ENCODE measurements around the gene CUX1.

CUX1 gene

DNA sequence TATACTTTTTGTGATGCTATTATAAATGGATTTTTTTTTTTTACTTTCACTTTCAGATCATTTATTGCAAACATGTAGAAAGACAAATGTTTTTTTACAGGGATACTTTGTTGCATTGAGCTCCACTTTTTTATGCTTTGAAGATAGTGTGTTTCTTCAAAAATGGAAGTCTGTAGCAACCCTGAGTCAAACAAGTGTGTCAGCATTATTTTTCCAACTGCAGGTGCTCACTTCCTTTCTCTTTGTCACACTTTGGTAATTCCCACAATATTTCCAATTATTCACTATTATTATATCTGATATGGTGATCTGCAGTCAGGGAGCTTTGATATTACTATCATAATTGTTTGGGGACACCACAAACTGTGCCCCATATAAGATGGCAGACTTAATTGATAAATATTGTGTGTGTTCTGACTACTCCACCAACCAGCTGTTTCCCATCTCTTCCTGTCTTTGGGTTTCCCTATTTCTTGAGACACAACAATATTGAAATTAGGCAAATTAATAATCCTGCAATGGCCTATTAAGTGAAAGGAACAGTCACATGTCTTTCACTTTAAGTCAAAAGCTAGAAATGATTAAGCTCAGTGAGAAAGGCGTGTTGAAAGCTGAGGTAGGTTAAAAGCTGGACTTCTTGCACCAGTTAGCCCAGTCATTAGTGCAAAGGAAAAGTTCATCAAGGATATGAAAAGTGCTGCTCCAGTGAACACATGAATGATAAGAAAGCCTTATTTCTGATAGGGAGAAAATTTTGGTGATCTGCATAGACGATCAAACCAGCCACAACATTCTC, 238.0 kb downstream of the CUX1 start:
- no peaks in the 10 kb centered on the region for H3K27me3 ChIP-seq (replicated peaks; ENCODE audit: insufficient read depth, low read length)
- no peaks in the 10 kb centered on the region for H3K36me3 ChIP-seq (replicated peaks; ENCODE audit: insufficient read depth, low read length)
- H3K9ac ChIP-seq (ENCODE audit: low read length): no peak overlapping the region
- no peak overlapping the region for H3K27ac ChIP-seq (ENCODE audit: low read length)
- H3F3A ChIP-seq (ENCODE audit: insufficient read depth, low read length): no peaks in the 10 kb centered on the region
- H3K4me3 ChIP-seq (ENCODE audit: low read length): no peak overlapping the region
- H2AFZ ChIP-seq (ENCODE audit: low read length): no peak overlapping the region
- no peaks in the 10 kb centered on the region for H3K9me3 ChIP-seq (replicated peaks; ENCODE audit: insufficient read depth, low read length)
- H3K4me1 ChIP-seq (ENCODE audit: low read length): 0 out of 2 replicates have a peak, but pooled peaks cover 11% of the 10 kb centered on the region
- H3K4me2 ChIP-seq (ENCODE audit: low read depth, low read length): no peak overlapping the region
- no peaks in the 10 kb centered on the region for H3K9me2 ChIP-seq (replicated peaks; ENCODE audit: insufficient read depth, low read length)
- TF ChIP-seq, protein P1, sequence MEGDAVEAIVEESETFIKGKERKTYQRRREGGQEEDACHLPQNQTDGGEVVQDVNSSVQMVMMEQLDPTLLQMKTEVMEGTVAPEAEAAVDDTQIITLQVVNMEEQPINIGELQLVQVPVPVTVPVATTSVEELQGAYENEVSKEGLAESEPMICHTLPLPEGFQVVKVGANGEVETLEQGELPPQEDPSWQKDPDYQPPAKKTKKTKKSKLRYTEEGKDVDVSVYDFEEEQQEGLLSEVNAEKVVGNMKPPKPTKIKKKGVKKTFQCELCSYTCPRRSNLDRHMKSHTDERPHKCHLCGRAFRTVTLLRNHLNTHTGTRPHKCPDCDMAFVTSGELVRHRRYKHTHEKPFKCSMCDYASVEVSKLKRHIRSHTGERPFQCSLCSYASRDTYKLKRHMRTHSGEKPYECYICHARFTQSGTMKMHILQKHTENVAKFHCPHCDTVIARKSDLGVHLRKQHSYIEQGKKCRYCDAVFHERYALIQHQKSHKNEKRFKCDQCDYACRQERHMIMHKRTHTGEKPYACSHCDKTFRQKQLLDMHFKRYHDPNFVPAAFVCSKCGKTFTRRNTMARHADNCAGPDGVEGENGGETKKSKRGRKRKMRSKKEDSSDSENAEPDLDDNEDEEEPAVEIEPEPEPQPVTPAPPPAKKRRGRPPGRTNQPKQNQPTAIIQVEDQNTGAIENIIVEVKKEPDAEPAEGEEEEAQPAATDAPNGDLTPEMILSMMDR (IDR thresholded peaks at IDR 0.05; ENCODE audit: low read length): no peak
- TF ChIP-seq EZH2phosphoT487 (IDR thresholded peaks at IDR 0.05; ENCODE audit: low read length) (no peak), EZH2 (optimal IDR thresholded peaks at IDR 0.05; ENCODE audit: low read depth, low read length) (no peak)
- no peaks in the 10 kb centered on the region for H4K20me1 ChIP-seq (ENCODE audit: insufficient read depth, low read length)
- peaks cover 5% of the 10 kb centered on the region; the same call in 1 of the 2 replicates for H3K79me2 ChIP-seq (ENCODE audit: low read length)
- DNase-seq: no peak

DNA sequence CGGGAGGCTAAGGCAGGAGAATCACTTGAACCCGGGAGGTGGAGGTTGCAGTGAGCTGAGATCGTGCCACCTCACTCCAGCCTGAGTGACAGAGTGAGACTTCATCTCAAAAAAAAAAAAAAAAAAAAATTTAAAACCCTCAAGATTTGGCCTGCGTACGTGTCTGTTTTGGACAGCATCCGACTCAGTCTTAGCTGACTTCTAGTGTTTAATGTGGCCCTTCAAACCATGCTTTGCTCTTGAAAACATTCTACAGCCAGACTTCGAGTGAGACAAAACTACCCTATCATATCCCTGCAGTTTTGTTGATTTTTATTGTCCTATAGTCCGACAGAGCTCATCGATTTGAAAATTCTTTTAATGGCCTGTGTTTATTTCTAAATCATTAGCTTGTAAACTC, 242.1 kb downstream of the CUX1 start:
- DNase-seq: no peak
- no peak overlapping the region for H2AFZ ChIP-seq (ENCODE audit: low read length)
- H3K4me2 ChIP-seq (ENCODE audit: low read depth, low read length): no peak overlapping the region
- no peaks in the 10 kb centered on the region for H3F3A ChIP-seq (ENCODE audit: insufficient read depth, low read length)
- H3K4me3 ChIP-seq (ENCODE audit: low read length): no peak overlapping the region
- H3K9me2 ChIP-seq (replicated peaks; ENCODE audit: insufficient read depth, low read length): no peaks in the 10 kb centered on the region
- no peak overlapping the region for H3K27ac ChIP-seq (ENCODE audit: low read length)
- peaks cover 13% of the 10 kb centered on the region for H3K79me2 ChIP-seq (ENCODE audit: low read length)
- no peaks in the 10 kb centered on the region for H3K36me3 ChIP-seq (replicated peaks; ENCODE audit: insufficient read depth, low read length)
- no peaks in the 10 kb centered on the region for H3K27me3 ChIP-seq (replicated peaks; ENCODE audit: insufficient read depth, low read length)
- no peaks in the 10 kb centered on the region for H3K9me3 ChIP-seq (replicated peaks; ENCODE audit: insufficient read depth, low read length)
- no peak overlapping the region for H3K9ac ChIP-seq (ENCODE audit: low read length)
- H4K20me1 ChIP-seq (ENCODE audit: insufficient read depth, low read length): no peaks in the 10 kb centered on the region
- TF ChIP-seq, protein P1 (IDR thresholded peaks at IDR 0.05; ENCODE audit: low read length): no peak
- no peak for TF ChIP-seq EZH2phosphoT487 (IDR thresholded peaks at IDR 0.05; ENCODE audit: low read length)
- no peak for TF ChIP-seq EZH2 (optimal IDR thresholded peaks at IDR 0.05; ENCODE audit: low read depth, low read length)
- 0 out of 2 replicates have a peak, but pooled peaks cover 9% of the 10 kb centered on the region for H3K4me1 ChIP-seq (ENCODE audit: low read length)

DNA sequence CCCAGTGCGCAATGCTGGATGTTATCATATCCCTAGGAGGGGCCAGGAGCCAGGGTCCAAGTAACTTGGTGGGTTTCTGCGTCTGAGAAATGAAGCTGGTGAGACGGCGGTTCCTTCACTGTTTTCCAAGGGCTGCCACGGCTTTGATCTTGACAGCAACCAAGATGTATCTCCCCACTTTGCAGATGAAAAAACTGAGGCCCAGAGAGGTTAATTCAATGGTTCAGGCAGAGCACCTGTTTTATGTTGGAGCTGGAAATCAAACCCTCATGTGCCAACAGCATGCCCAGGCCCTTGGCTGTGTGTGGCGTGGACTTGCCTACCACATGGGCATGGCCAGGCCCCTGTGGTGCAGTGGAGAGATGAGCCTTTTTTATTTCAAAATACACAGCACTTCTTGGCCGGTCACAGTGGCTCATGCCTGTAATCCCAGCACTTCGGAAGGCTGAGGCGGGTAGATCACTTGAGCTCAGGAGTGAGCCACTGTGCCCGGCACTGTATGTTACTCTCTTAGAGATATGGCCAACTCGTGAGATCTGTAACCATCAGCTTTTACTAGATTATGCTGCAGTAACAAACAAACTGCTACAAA, 244.0 kb downstream of the CUX1 start:
- Histone ChIP-seq H4K20me1 (ENCODE audit: insufficient read depth, low read length) (no peaks in the 10 kb centered on the region), H3K4me3 (ENCODE audit: low read length) (no peak overlapping the region), H3K9me2 (replicated peaks; ENCODE audit: insufficient read depth, low read length) (no peaks in the 10 kb centered on the region), H3K27me3 (replicated peaks; ENCODE audit: insufficient read depth, low read length) (no peaks in the 10 kb centered on the region), H3K36me3 (replicated peaks; ENCODE audit: insufficient read depth, low read length) (no peaks in the 10 kb centered on the region), H3K9me3 (replicated peaks; ENCODE audit: insufficient read depth, low read length) (no peaks in the 10 kb centered on the region), H3K9ac (ENCODE audit: low read length) (no peak overlapping the region), H3K79me2 (ENCODE audit: low read length) (peaks cover 15% of the 10 kb centered on the region), H3F3A (ENCODE audit: insufficient read depth, low read length) (no peaks in the 10 kb centered on the region), H3K27ac (ENCODE audit: low read length) (no peak overlapping the region), H3K4me1 (ENCODE audit: low read length) (no peaks in the 10 kb centered on the region), H3K4me2 (ENCODE audit: low read depth, low read length) (no peak overlapping the region), H2AFZ (ENCODE audit: low read length) (no peak overlapping the region)
- TF ChIP-seq EZH2 (optimal IDR thresholded peaks at IDR 0.05; ENCODE audit: low read depth, low read length) (no peak), EZH2phosphoT487 (IDR thresholded peaks at IDR 0.05; ENCODE audit: low read length) (no peak)
- TF ChIP-seq, protein P1 (IDR thresholded peaks at IDR 0.05; ENCODE audit: low read length): no peak
- DNase-seq: no peak

Measured in MM.1S (cell line).